GM12878 (cell line): ENCODE results near the gene CCND2. TPM values are rescaled to one million over a fixed set of nuclear protein-coding genes. Genes with fewer than 3 reads are reported as not detected.

Experiments
- EP300 ChIP-seq, 2 experiments: fragments of 150-350 bp in 1 of 2; IDR thresholded peaks; 2 replicates each; pipeline ENCODE4 v1.6.1; 2011 to 2012; ENCODE audit warnings: low read depth in 2 of 2, low read length in 2 of 2, borderline replicate concordance in 1 of 2, improper control_type of control experiment in 1 of 2, inconsistent platforms in 1 of 2; ENCODE audit not compliant: control insufficient read depth in 1 of 2
- ETV6 ChIP-seq, 2 experiments: fragments of 450-650 bp in 1 of 2; IDR thresholded peaks in 1 of 2; conservative IDR thresholded peaks in 1 of 2; 2 replicates each; pipeline ENCODE4 v1.6.1; 2014; ENCODE audit warnings: antibody characterized with exemption in 1 of 2, borderline replicate concordance in 1 of 2, low read depth in 1 of 2, mild to moderate bottlenecking in 1 of 2, moderate library complexity in 1 of 2
- HSF1 ChIP-seq: fragments of 150-350 bp; IDR thresholded peaks from 2 replicates; pipeline ENCODE4 v1.6.1; 2014; ENCODE audit warnings: mild to moderate bottlenecking, low read depth, low read length
- IKZF2 ChIP-seq, 2 experiments: fragments of 450-650 bp; IDR thresholded peaks; 2 replicates each; pipeline ENCODE4 v1.6.1; 2017; ENCODE audit warnings: mild to moderate bottlenecking in 2 of 2, moderate library complexity in 2 of 2
- KAT2A ChIP-seq: conservative IDR thresholded peaks from 2 replicates; pipeline ENCODE4 v1.6.1; 2011; ENCODE audit warnings: low read depth, low read length; ENCODE audit not compliant: control insufficient read depth
- MEF2B ChIP-seq: fragments of 450-650 bp; IDR thresholded peaks from 2 replicates; pipeline ENCODE4 v1.6.1; 2018; ENCODE audit warnings: mild to moderate bottlenecking, moderate library complexity; ENCODE audit not compliant: partially characterized antibody, poor library complexity, severe bottlenecking
- NBN ChIP-seq: fragments of 450-650 bp; IDR thresholded peaks from 2 replicates; pipeline ENCODE4 v1.6.1; 2016
- PAX8 ChIP-seq: fragments of 450-650 bp; IDR thresholded peaks from 2 replicates; pipeline ENCODE4 v1.6.1; 2017; ENCODE audit warnings: mild to moderate bottlenecking, moderate library complexity
- RB1 ChIP-seq: fragments of 450-650 bp; formaldehyde crosslinking; IDR thresholded peaks from 2 replicates; pipeline ENCODE4 v1.6.1; 2017; ENCODE audit warnings: mild to moderate bottlenecking, borderline replicate concordance
- RBBP5 ChIP-seq: fragments of 200-600 bp; sonication (generic); conservative IDR thresholded peaks from 2 replicates; pipeline ENCODE4 v1.6.1; 2016
- RELB ChIP-seq: fragments of 450-650 bp; IDR thresholded peaks from 2 replicates; pipeline ENCODE4 v1.6.1; 2017; ENCODE audit warnings: low read depth, mild to moderate bottlenecking, moderate library complexity
- SIX5 ChIP-seq: IDR thresholded peaks from 2 replicates; pipeline ENCODE4 v1.6.1; 2011; ENCODE audit warnings: mild to moderate bottlenecking, low read depth, low read length, moderate library complexity; ENCODE audit not compliant: severe bottlenecking
- SP1 ChIP-seq: IDR thresholded peaks from one replicate; pipeline ENCODE4 v1.6.1; 2011; ENCODE audit warnings: low read depth, low read length
- SREBF2 ChIP-seq: IDR thresholded peaks from 2 replicates; pipeline ENCODE4 v1.6.1; 2012; ENCODE audit warnings: mild to moderate bottlenecking, low read length
- TCF12 ChIP-seq: IDR thresholded peaks from 2 replicates; pipeline ENCODE4 v1.6.1; 2011; ENCODE audit warnings: low read depth, mild to moderate bottlenecking, low read length
- TCF7 ChIP-seq: IDR thresholded peaks from 2 replicates; pipeline ENCODE4 v1.6.1; 2014; ENCODE audit warnings: antibody characterized with exemption, borderline replicate concordance
- ZBED1 ChIP-seq: IDR thresholded peaks from 2 replicates; pipeline ENCODE4 v1.6.1; 2016; ENCODE audit warnings: borderline replicate concordance
- ZZZ3 ChIP-seq: IDR thresholded peaks from 2 replicates; pipeline ENCODE4 v1.6.1; 2011; ENCODE audit warnings: low read depth; ENCODE audit not compliant: control insufficient read depth, insufficient read length
- polyA plus RNA-seq, 11 experiments: library from polyadenylated mRNA; depleted of rRNA in 4 of 11; unstranded in 6 of 11; stranded (reverse) in 5 of 11; fragments of >200 nt; fragmentation: Nextera tagmentation in 4 of 11; fragmentation: Illumina TruSeq in 1 of 11; extraction: Ambion mirVana in 4 of 11; extraction: Trizol in 1 of 11; gene quantifications; 1 replicate in 1 of 11; 2 replicates in 10 of 11; pipeline versions ENCODE4 v1.2.1 to v1.2.3, GENCODE V29; 2011 to 2016; ENCODE audit warnings: inconsistent platforms in 2 of 11, missing spikeins in 2 of 11, low read depth in 1 of 11
- total RNA-seq, 4 experiments: library from RNA; depleted of rRNA in 3 of 4; stranded (reverse); fragments of >200 nt in 3 of 4; fragmentation: Illumina TruSeq in 1 of 4; extraction: Trizol in 1 of 4; gene quantifications; 2 replicates each; pipeline versions ENCODE4 v1.2.1 to v1.2.3, GENCODE V29; 2013 to 2021
- TF ChIP-seq, protein P1 (sequence below): fragments of 450-650 bp; conservative IDR thresholded peaks from 2 replicates; pipeline ENCODE4 v1.6.1; 2017; ENCODE audit warnings: mild to moderate bottlenecking, moderate library complexity
- TF ChIP-seq, protein P2 (sequence below): fragments of 450-650 bp; IDR thresholded peaks from 2 replicates; pipeline ENCODE4 v1.6.1; 2016; ENCODE audit warnings: mild to moderate bottlenecking
- TF ChIP-seq, protein P3 (sequence below): IDR thresholded peaks from 2 replicates; pipeline ENCODE4 v1.6.1; 2011; ENCODE audit warnings: low read depth, mild to moderate bottlenecking, low read length, moderate library complexity, borderline replicate concordance; ENCODE audit errors: extremely low read depth
- TF ChIP-seq, protein P4 (sequence below): IDR thresholded peaks from 2 replicates; pipeline ENCODE4 v1.6.1; 2012; ENCODE audit warnings: low read length, inconsistent platforms

Gene CCND2
- total and polyA plus RNA-seq, 10 of the 15 experiments (the other 5 are each of a cell fraction or from before 2014, with no cell fraction given): 30.1 to 263 (median 152) TPM

GRCh38 chr12:4269279-4269991 lies 4.1 kb upstream of the CCND2 start (continued):
- TF ChIP-seq, protein P1, sequence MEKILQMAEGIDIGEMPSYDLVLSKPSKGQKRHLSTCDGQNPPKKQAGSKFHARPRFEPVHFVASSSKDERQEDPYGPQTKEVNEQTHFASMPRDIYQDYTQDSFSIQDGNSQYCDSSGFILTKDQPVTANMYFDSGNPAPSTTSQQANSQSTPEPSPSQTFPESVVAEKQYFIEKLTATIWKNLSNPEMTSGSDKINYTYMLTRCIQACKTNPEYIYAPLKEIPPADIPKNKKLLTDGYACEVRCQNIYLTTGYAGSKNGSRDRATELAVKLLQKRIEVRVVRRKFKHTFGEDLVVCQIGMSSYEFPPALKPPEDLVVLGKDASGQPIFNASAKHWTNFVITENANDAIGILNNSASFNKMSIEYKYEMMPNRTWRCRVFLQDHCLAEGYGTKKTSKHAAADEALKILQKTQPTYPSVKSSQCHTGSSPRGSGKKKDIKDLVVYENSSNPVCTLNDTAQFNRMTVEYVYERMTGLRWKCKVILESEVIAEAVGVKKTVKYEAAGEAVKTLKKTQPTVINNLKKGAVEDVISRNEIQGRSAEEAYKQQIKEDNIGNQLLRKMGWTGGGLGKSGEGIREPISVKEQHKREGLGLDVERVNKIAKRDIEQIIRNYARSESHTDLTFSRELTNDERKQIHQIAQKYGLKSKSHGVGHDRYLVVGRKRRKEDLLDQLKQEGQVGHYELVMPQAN: peak; percentile 96
- TF ChIP-seq, protein P2, sequence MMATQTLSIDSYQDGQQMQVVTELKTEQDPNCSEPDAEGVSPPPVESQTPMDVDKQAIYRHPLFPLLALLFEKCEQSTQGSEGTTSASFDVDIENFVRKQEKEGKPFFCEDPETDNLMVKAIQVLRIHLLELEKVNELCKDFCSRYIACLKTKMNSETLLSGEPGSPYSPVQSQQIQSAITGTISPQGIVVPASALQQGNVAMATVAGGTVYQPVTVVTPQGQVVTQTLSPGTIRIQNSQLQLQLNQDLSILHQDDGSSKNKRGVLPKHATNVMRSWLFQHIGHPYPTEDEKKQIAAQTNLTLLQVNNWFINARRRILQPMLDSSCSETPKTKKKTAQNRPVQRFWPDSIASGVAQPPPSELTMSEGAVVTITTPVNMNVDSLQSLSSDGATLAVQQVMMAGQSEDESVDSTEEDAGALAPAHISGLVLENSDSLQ: peak; percentile 78
- TF ChIP-seq EP300 (IDR thresholded peaks at IDR 0.05; ENCODE audit: borderline replicate concordance in 1 of 2, control insufficient read depth in 1 of 2, low read depth in 2 of 2, low read length in 2 of 2) (peak in 1 of 2 experiments; percentile 75; a peak in 2 of 4 replicates), SREBF2 (no peak), RBBP5 (no peak), ZZZ3 (no peak), ETV6 (conservative IDR thresholded peaks at IDR 0.05 in 1 of 2, IDR thresholded peaks at IDR 0.05 in 1 of 2; ENCODE audit: borderline replicate concordance in 1 of 2, low read depth in 1 of 2) (peak in 1 of 2 experiments; percentile 32; a peak in 2 of 4 replicates), IKZF2 (IDR thresholded peaks at IDR 0.05) (peak; percentile 75 to 77), RB1 (peak; percentile 24; the same call in 1 of the 2 replicates), RELB (peak; percentile 85), HSF1 (no peak), MEF2B (peak; percentile 84), SP1 (peak; percentile 14), TCF7 (no peak), TCF12 (0 out of 2 replicates have a peak, but pooled peaks have one; percentile 56), KAT2A (no peak), SIX5 (no peak), NBN (peak; percentile 78), ZBED1 (no peak), PAX8 (no peak)
- TF ChIP-seq, protein P3, sequence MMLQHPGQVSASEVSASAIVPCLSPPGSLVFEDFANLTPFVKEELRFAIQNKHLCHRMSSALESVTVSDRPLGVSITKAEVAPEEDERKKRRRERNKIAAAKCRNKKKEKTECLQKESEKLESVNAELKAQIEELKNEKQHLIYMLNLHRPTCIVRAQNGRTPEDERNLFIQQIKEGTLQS: no peak
- TF ChIP-seq, protein P4, sequence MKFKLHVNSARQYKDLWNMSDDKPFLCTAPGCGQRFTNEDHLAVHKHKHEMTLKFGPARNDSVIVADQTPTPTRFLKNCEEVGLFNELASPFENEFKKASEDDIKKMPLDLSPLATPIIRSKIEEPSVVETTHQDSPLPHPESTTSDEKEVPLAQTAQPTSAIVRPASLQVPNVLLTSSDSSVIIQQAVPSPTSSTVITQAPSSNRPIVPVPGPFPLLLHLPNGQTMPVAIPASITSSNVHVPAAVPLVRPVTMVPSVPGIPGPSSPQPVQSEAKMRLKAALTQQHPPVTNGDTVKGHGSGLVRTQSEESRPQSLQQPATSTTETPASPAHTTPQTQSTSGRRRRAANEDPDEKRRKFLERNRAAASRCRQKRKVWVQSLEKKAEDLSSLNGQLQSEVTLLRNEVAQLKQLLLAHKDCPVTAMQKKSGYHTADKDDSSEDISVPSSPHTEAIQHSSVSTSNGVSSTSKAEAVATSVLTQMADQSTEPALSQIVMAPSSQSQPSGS: peak; percentile 61
